NT2/D1 (cell line): ENCODE data around the gene CYP46A1.

Source experiments
- SUZ12 ChIP-seq: IDR thresholded peaks from 2 replicates; pipeline ENCODE4 v1.6.1; 2011; ENCODE audit not compliant: insufficient read length, insufficient read depth; ENCODE audit errors: extremely low read depth
- ZNF274 ChIP-seq: IDR thresholded peaks from 2 replicates; pipeline ENCODE4 v1.6.1; 2011; ENCODE audit warnings: mild to moderate bottlenecking, low read depth, low read length

DNA sequence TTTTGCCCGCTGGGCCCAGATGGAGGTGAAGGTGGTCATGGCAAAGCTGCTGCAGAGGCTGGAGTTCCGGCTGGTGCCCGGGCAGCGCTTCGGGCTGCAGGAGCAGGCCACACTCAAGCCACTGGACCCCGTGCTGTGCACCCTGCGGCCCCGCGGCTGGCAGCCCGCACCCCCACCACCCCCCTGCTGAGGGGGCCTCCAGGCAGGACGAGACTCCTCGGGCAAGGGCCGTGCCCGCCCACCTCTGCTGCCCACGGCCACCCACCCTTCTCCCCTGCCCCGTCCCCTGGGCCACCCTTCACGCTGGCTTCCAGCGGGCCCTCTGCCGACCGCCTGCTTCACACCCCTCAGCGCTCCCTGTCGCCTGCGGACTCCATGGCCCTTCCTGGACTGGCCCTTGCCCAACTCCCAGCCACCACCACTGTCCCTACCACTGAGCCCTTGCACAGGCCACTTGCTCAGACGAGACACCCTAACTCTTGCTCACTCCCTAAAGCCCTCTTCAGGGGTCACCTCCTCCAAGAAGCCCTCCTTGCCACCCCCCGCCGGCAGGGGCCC is 42.5 kb downstream of the CYP46A1 start:
- TF ChIP-seq SUZ12 (no peak), ZNF274 (no peak)
